ENCODE data around the gene SLC38A9.

- TF ChIP-seq ZBTB2 (IDR thresholded peaks at IDR 0.05) (no peak), CHD7 (IDR thresholded peaks at IDR 0.05; ENCODE audit: low read depth, low read length) (no peak), ZBTB33 (CRISPR knock-in tag; IDR thresholded peaks at IDR 0.05) (no peak), FOS (IDR thresholded peaks at IDR 0.05; ENCODE audit: extremely low read depth, insufficient read length) (no peak), PPARD (CRISPR knock-in tag; IDR thresholded peaks at IDR 0.05) (no peak), ARID1B (IDR thresholded peaks at IDR 0.05) (no peak), DPF2 (IDR thresholded peaks at IDR 0.05) (no peak), ETV6 (IDR thresholded peaks at IDR 0.05; ENCODE audit: borderline replicate concordance in 1 of 2, low read depth in 2 of 2, low read length in 1 of 2) (no peak), ETV6 (CRISPR knock-in tag; IDR thresholded peaks at IDR 0.05; ENCODE audit: borderline replicate concordance) (no peak), ZFPM2 (CRISPR knock-in tag; IDR thresholded peaks at IDR 0.05) (no peak), PTBP1 (IDR thresholded peaks at IDR 0.05; ENCODE audit: low read depth, low read length) (no peak), SRF (CRISPR knock-in tag; IDR thresholded peaks at IDR 0.05) (no peak), STAT5B (CRISPR knock-in tag; IDR thresholded peaks at IDR 0.05) (no peak), RNF2 (IDR thresholded peaks at IDR 0.05) (no peak)
Measured at GRCh38 chr5:55636683-55637082, 75.4 kb downstream of the SLC38A9 start.
